Adrenal gland (tissue), 5 donors: ENCODE data around the gene VANGL2.

Experiments used
- POLR2A ChIP-seq, 2 donors: fragments of 450-650 bp; IDR thresholded peaks; one replicate each; pipeline ENCODE4 v1.6.1; 2017; ENCODE audit warnings: antibody characterized with exemption in 2 of 2, mild to moderate bottlenecking in 2 of 2, moderate library complexity in 1 of 2
- TF ChIP-seq, protein P1 (sequence below), 6 experiments: fragments of 450-650 bp in 4 of 6; fragments of 200-600 bp in 2 of 6; sonication (generic) in 1 of 6; IDR thresholded peaks; 1 replicate in 5 of 6; 2 replicates in 1 of 6; pipeline versions ENCODE4 v1.5.1 to v1.8.0; 2016 to 2021; ENCODE audit warnings: antibody characterized with exemption in 6 of 6, mild to moderate bottlenecking in 2 of 6, moderate library complexity in 1 of 6
- donor health status: DM: no; HTN: no; CAD: no.

DNA sequence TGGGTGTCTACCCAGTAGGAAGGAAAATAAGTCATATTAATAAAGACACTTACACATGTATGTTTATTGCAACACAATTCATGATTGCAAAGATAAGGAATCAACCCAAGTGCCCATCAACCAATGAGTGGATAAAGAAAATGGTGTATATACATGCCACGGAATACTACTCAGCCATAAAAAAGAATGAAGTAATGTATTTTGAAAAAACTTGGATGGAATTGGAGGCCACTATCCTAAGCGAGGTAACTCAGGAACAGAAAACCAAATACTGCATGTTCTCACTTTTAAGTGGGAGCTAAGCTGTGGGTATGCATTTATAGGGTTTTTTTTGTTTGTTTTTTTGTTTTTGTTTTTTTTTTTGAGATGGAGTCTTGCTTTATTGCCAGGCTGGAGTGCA is 49.1 kb downstream of the VANGL2 start:
- TF ChIP-seq, protein P1, sequence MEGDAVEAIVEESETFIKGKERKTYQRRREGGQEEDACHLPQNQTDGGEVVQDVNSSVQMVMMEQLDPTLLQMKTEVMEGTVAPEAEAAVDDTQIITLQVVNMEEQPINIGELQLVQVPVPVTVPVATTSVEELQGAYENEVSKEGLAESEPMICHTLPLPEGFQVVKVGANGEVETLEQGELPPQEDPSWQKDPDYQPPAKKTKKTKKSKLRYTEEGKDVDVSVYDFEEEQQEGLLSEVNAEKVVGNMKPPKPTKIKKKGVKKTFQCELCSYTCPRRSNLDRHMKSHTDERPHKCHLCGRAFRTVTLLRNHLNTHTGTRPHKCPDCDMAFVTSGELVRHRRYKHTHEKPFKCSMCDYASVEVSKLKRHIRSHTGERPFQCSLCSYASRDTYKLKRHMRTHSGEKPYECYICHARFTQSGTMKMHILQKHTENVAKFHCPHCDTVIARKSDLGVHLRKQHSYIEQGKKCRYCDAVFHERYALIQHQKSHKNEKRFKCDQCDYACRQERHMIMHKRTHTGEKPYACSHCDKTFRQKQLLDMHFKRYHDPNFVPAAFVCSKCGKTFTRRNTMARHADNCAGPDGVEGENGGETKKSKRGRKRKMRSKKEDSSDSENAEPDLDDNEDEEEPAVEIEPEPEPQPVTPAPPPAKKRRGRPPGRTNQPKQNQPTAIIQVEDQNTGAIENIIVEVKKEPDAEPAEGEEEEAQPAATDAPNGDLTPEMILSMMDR (IDR thresholded peaks at IDR 0.05), result no peak
- no peak for TF ChIP-seq POLR2A (IDR thresholded peaks at IDR 0.05)
